A673 (cell line): Measurements from ENCODE around the gene MAGEA4.

Experiments
- CTCF ChIP-seq: fragments of 300-800, 200-600 bp; sonication (generic); conservative IDR thresholded peaks from 2 replicates; pipeline ENCODE4 v1.5.1; 2017; ENCODE audit warnings: low read depth, mild to moderate bottlenecking, antibody characterized with exemption, low read length, moderate library complexity, mixed read lengths
- EZH2 ChIP-seq: fragments of 200-600 bp; sonication (generic); IDR thresholded peaks from 2 replicates; pipeline ENCODE4 v1.6.1; 2017; ENCODE audit warnings: borderline replicate concordance, low read depth, mild to moderate bottlenecking, mixed read lengths, antibody characterized with exemption, low read length; ENCODE audit not compliant: poor library complexity, severe bottlenecking

GRCh38 chrX:151970661-151971060, 58.0 kb downstream of the MAGEA4 start:
- no peak for TF ChIP-seq CTCF
- TF ChIP-seq EZH2: no peak
